A673 (cell line): ENCODE results near the gene NR5A1. TPM values are rescaled to one million over a fixed set of nuclear protein-coding genes. Genes with fewer than 3 reads are reported as not detected.

Source experiments
- BruUV-seq: library from RNA; stranded (reverse); fragments of 400-500 nt; replicated peaks from 2 replicates; lab custom pipeline; 2021; lab: Mats Ljungman, UMichigan
- CTCF ChIA-PET: fragments of 300-600 bp; sonication (Branson Sonifier 250); formaldehyde crosslinking; loops from one replicate; lab custom pipeline; 2022; ENCODE audit warnings: antibody characterized with exemption; lab: Charles Lee
- POLR2A ChIA-PET: fragments of 300-600 bp; sonication (Branson Sonifier 250); formaldehyde crosslinking; loops from one replicate; lab custom pipeline; 2022; ENCODE audit warnings: antibody characterized with exemption; ENCODE audit not compliant: low non-redundant PET; lab: Charles Lee
- DNase-seq: peaks from one replicate; pipeline ENCODE4 v3.0.0-alpha.2; 2015; ENCODE audit warnings: low spot score
- H3K27ac ChIP-seq: fragments of 200-600 bp; sonication (generic); 2 replicates; pipeline ENCODE4 v1.5.1; 2016; ENCODE audit warnings: mixed run types, low read depth, mild to moderate bottlenecking, mixed read lengths, antibody characterized with exemption, low read length; ENCODE audit not compliant: poor library complexity, severe bottlenecking
- H3K27me3 ChIP-seq: fragments of 200-600 bp; sonication (generic); replicated peaks from 2 replicates; pipeline ENCODE4 v1.6.1; 2017; ENCODE audit warnings: mixed run types, low read depth, mild to moderate bottlenecking, mixed read lengths, antibody characterized with exemption, low read length; ENCODE audit not compliant: insufficient read depth, poor library complexity
- H3K36me3 ChIP-seq: fragments of 200-600 bp; sonication (generic); 2 replicates; pipeline ENCODE4 v1.6.1; 2016; ENCODE audit warnings: mixed run types, mild to moderate bottlenecking, mixed read lengths, antibody characterized with exemption, low read length; ENCODE audit not compliant: insufficient read depth, poor library complexity, severe bottlenecking
- H3K4me1 ChIP-seq: fragments of 200-600 bp; sonication (generic); 2 replicates; pipeline ENCODE4 v1.6.1; 2017; ENCODE audit warnings: mixed run types, mild to moderate bottlenecking, mixed read lengths, antibody characterized with exemption, low read length; ENCODE audit not compliant: insufficient read depth, poor library complexity, severe bottlenecking
- H3K4me3 ChIP-seq: fragments of 200-600 bp; sonication (generic); 2 replicates; pipeline ENCODE4 v1.5.1; 2016; ENCODE audit warnings: low read depth, mixed run types, mild to moderate bottlenecking, mixed read lengths, low read length; ENCODE audit not compliant: poor library complexity, severe bottlenecking
- H3K9me3 ChIP-seq: fragments of 200-600 bp; sonication (generic); 2 replicates; pipeline ENCODE4 v1.6.1; 2016; ENCODE audit warnings: mixed run types, low read depth, mild to moderate bottlenecking, mixed read lengths, antibody characterized with exemption, low read length; ENCODE audit not compliant: poor library complexity, severe bottlenecking
- CTCF ChIP-seq: fragments of 300-800, 200-600 bp; sonication (generic); conservative IDR thresholded peaks from 2 replicates; pipeline ENCODE4 v1.5.1; 2017; ENCODE audit warnings: low read depth, mild to moderate bottlenecking, antibody characterized with exemption, low read length, moderate library complexity, mixed read lengths
- EZH2 ChIP-seq: fragments of 200-600 bp; sonication (generic); IDR thresholded peaks from 2 replicates; pipeline ENCODE4 v1.6.1; 2017; ENCODE audit warnings: borderline replicate concordance, low read depth, mild to moderate bottlenecking, mixed read lengths, antibody characterized with exemption, low read length; ENCODE audit not compliant: poor library complexity, severe bottlenecking
- intact Hi-C: fragments of 100-400 bp; cut with micrococcal nuclease; formaldehyde crosslinking; loops from one replicate; pipeline ENCODE4 v1.10.0; 2022; ENCODE audit not compliant: unreplicated experiment
- total RNA-seq: library from RNA; stranded (reverse); gene quantifications from 2 replicates; pipeline ENCODE4 v1.2.3, GENCODE V29; 2021

The NR5A1 gene
- total RNA-seq, 1 experiment from 2014 or later: not detected

- no peak for TF ChIP-seq EZH2
- no peak for TF ChIP-seq CTCF
- no peak for DNase-seq
- no peaks in the 10 kb centered on the region for H3K4me1 ChIP-seq
- no peaks in the 10 kb centered on the region for H3K36me3 ChIP-seq
- intact Hi-C loops: no loop called here
- CTCF ChIA-PET: interaction anchor here (0.5 kb wide), 1 partner anchor 22 kb away, joined by 6 read pairs; no protein-coding TSS in a partner anchor
- peaks cover 15% of the 10 kb centered on the region for H3K27me3 ChIP-seq
- BruUV-seq: no TSS peak
- POLR2A ChIA-PET: no interaction called here
- no peaks in the 10 kb centered on the region for H3K9me3 ChIP-seq
- no peak overlapping the region for H3K27ac ChIP-seq
- H3K4me3 ChIP-seq: no peak overlapping the region
These were observed 41.5 kb downstream of the NR5A1 start for GRCh38 chr9:124465736-124466135.

GRCh38 chr9:124462739-124463138 is 44.5 kb downstream of the NR5A1 start:
- peaks cover 15% of the 10 kb centered on the region for H3K27me3 ChIP-seq
- no peaks in the 10 kb centered on the region for H3K4me1 ChIP-seq
- TF ChIP-seq CTCF (no peak), EZH2 (no peak)
- BruUV-seq: no TSS peak
- no peaks in the 10 kb centered on the region for H3K9me3 ChIP-seq
- CTCF ChIA-PET: no interaction called here
- intact Hi-C loops: no loop called here
- no peaks in the 10 kb centered on the region for H3K36me3 ChIP-seq
- no peak overlapping the region for H3K4me3 ChIP-seq
- DNase-seq: no peak
- no peak overlapping the region for H3K27ac ChIP-seq
- POLR2A ChIA-PET: interaction anchor here (0.7 kb wide), 1 partner anchor 29 kb away, joined by 4 read pairs; no protein-coding TSS in a partner anchor

- intact Hi-C loops: no loop called here
- CTCF ChIA-PET: no interaction called here
- BruUV-seq: no TSS peak
- H3K27me3 ChIP-seq: peaks cover 14% of the 10 kb centered on the region
- H3K4me3 ChIP-seq: no peak overlapping the region
- H3K27ac ChIP-seq: no peak overlapping the region
- H3K9me3 ChIP-seq: no peaks in the 10 kb centered on the region
- POLR2A ChIA-PET: no interaction called here
- no peak for DNase-seq
- H3K4me1 ChIP-seq: no peaks in the 10 kb centered on the region
- TF ChIP-seq EZH2: no peak
- no peak for TF ChIP-seq CTCF
- H3K36me3 ChIP-seq: no peaks in the 10 kb centered on the region
These were observed 48.8 kb downstream of the NR5A1 start for GRCh38 chr9:124458441-124458840.
